RWPE2 (cell line): ENCODE data around the gene NUMB.

ENCODE experiments used
- ATAC-seq: fragments of 200-7000 bp; cut with Tn5 transposase; 3 replicates; pipeline ENCODE4 v1.9.1; 2021; ENCODE audit warnings: low read depth
- DNase-seq: peaks from one replicate; pipeline ENCODE4 v3.0.0-alpha.2; 2020; ENCODE audit warnings: low spot score
- H3K27ac ChIP-seq: fragments of 450-650 bp; 2 replicates; pipeline ENCODE4 v1.5.1; 2017; ENCODE audit warnings: mild to moderate bottlenecking; ENCODE audit not compliant: poor library complexity, severe bottlenecking
- H3K27me3 ChIP-seq: fragments of 250-450 bp; sonication (Bioruptor Pico); 2 replicates; pipeline ENCODE4 v1.5.1; 2021; ENCODE audit warnings: mild to moderate bottlenecking, moderate library complexity; ENCODE audit not compliant: insufficient read depth, poor library complexity, severe bottlenecking
- H3K36me3 ChIP-seq: fragments of 250-450 bp; sonication (Bioruptor Pico); 2 replicates; pipeline ENCODE4 v1.5.1; 2020; ENCODE audit warnings: low read depth, mild to moderate bottlenecking, moderate library complexity
- H3K4me1 ChIP-seq: fragments of 250-450 bp; sonication (Bioruptor Pico); 2 replicates; pipeline ENCODE4 v1.5.1; 2021; ENCODE audit warnings: mild to moderate bottlenecking, moderate library complexity; ENCODE audit not compliant: insufficient read depth, poor library complexity, severe bottlenecking
- H3K4me3 ChIP-seq: fragments of 250-450 bp; sonication (Bioruptor Pico); 2 replicates; pipeline ENCODE4 v1.5.1; 2021; ENCODE audit warnings: mild to moderate bottlenecking, moderate library complexity; ENCODE audit not compliant: severe bottlenecking
- H3K9me3 ChIP-seq: fragments of 250-450 bp; sonication (Bioruptor Pico); 2 replicates; pipeline ENCODE4 v1.5.1; 2021; ENCODE audit warnings: mild to moderate bottlenecking, moderate library complexity; ENCODE audit not compliant: severe bottlenecking
- TF ChIP-seq, protein P1 (sequence below): fragments of 450-650 bp; IDR thresholded peaks from one replicate; pipeline ENCODE4 v1.5.1; 2017; ENCODE audit warnings: mild to moderate bottlenecking, moderate library complexity; ENCODE audit not compliant: poor library complexity, severe bottlenecking

The NUMB gene

DNA sequence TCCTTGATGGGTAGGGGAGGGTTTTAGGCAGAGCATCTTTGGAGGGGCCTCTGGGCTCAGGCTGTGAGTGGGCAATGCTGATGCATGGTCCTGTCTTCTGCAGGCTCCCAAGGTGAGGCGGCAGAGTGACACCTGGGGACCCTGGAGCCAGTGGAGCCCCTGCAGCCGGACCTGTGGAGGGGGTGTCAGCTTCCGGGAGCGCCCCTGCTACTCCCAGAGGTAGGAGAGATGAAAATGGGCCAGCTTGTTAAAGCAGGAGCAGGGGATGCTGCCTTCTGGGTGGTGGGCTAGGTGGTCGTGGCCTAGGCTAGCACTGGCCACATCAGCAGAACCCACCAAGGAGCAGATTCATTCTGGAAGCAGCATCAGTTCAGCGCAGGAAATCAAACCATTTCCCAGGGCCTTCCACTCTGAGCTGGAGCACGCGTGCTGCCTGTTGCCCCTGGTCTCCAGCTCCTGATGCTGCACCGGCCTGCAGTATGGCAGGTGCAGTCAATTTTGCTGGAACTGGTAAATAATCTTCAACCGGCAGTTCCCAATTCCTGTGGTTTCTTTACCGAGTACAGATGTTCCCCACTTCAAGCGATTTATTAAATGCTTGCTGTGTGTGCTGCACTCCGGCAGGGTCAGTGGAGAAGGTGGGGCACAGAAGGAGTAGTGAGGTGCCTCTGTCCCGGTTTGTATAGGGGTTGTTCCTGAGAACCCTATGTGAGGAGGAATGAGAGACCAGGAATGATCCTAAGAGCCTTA lies 213.6 kb downstream of the NUMB start:
- DNase-seq, result peak; percentile 61
- TF ChIP-seq, protein P1, sequence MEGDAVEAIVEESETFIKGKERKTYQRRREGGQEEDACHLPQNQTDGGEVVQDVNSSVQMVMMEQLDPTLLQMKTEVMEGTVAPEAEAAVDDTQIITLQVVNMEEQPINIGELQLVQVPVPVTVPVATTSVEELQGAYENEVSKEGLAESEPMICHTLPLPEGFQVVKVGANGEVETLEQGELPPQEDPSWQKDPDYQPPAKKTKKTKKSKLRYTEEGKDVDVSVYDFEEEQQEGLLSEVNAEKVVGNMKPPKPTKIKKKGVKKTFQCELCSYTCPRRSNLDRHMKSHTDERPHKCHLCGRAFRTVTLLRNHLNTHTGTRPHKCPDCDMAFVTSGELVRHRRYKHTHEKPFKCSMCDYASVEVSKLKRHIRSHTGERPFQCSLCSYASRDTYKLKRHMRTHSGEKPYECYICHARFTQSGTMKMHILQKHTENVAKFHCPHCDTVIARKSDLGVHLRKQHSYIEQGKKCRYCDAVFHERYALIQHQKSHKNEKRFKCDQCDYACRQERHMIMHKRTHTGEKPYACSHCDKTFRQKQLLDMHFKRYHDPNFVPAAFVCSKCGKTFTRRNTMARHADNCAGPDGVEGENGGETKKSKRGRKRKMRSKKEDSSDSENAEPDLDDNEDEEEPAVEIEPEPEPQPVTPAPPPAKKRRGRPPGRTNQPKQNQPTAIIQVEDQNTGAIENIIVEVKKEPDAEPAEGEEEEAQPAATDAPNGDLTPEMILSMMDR, result no peak
- no peak overlapping the region for H3K27ac ChIP-seq
- H3K27me3 ChIP-seq, result peaks cover 8% of the 10 kb centered on the region
- no peaks in the 10 kb centered on the region for H3K9me3 ChIP-seq
- no peaks in the 10 kb centered on the region for H3K36me3 ChIP-seq
- H3K4me3 ChIP-seq, result no peak overlapping the region
- ATAC-seq, result no peak
- peaks cover 6% of the 10 kb centered on the region for H3K4me1 ChIP-seq

DNA sequence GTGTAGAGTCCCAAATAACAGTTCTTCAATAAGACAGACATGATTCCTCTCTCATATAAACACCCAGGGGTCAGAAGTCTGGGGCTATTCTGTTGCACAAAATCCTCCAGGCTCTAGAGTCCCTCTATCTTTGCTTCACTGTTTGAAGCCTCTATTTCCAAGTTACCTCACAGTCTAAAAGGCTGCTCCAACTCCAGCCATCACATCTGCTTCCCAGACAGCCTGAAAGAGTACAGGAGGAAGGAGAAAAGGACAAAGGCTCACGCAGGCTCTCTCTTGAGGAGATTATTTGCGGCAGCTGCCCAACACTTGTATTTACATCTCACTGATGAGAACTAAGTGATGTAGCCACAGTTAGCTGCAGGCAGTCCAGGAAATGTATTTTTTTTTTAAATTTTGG lies 214.6 kb downstream of the NUMB start:
- TF ChIP-seq, protein P1, result no peak
- ATAC-seq, result no peak
- H3K9me3 ChIP-seq, result no peaks in the 10 kb centered on the region
- DNase-seq, result peak; percentile 12
- H3K4me3 ChIP-seq, result no peak overlapping the region
- H3K27me3 ChIP-seq, result peaks cover 17% of the 10 kb centered on the region
- H3K4me1 ChIP-seq, result peaks cover 15% of the 10 kb centered on the region
- no peaks in the 10 kb centered on the region for H3K36me3 ChIP-seq
- no peak overlapping the region for H3K27ac ChIP-seq

DNA sequence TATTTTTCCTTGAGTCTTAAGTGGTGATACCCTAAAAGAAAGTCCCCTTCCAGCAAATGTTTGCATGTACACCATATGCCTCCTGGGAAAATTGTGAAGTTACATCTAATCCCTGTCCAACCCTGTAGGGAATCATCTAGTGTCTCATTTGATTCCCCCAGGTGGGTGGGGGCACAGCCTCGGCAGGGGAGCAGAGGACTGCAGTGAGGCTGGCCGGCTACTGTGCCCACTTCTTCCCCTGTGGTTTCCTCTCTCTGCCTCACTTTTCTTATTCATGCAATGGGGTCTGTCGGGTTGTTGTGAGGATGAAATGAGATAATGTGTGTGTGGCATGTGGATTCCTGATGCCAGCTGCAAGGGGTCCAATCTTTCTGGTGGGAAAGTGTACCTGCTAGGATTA lies 215.0 kb downstream of the NUMB start:
- peaks cover 19% of the 10 kb centered on the region for H3K4me1 ChIP-seq

DNA sequence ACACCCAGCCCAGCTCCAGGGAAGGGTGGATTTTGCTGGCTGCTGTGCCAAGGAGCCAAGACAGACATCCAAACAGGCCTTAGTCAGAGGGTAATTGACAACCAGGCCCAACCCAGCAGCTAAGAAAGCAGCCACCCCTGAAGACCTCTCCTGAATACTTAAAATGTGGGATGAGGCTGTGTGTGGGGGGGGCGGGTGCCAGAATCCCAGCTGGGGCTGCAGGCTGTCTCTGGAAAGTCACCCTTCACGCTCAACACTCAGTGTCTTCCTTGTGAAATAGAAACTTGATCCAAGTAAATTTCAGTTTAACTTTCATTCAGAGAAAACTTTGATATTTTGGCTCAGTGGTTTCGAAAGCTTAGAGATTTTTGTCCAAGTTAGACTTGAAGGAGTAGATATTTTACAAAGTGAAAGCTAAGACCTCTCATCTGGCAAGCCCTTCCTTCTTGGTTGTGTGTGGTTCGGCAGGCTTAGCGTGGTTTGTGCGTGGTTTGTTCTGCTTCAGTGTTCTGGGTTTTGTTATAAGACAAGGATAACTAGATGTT lies 215.9 kb downstream of the NUMB start:
- Histone ChIP-seq H3K27me3 (peaks cover 30% of the 10 kb centered on the region), H3K4me1 (peaks cover 18% of the 10 kb centered on the region), H3K27ac (no peak overlapping the region), H3K9me3 (no peaks in the 10 kb centered on the region), H3K36me3 (no peaks in the 10 kb centered on the region), H3K4me3 (no peak overlapping the region)
- TF ChIP-seq, protein P1, result no peak
- ATAC-seq (no peak), DNase-seq (no peak)

More for the DNA sequence above, 215.0 kb downstream of the NUMB start:
- TF ChIP-seq, protein P1, result no peak
- peaks cover 21% of the 10 kb centered on the region for H3K27me3 ChIP-seq
- DNase-seq (peak; percentile 46), ATAC-seq (no peak)
- H3K9me3 ChIP-seq, result no peaks in the 10 kb centered on the region
- H3K36me3 ChIP-seq, result no peaks in the 10 kb centered on the region
- no peak overlapping the region for H3K27ac ChIP-seq
- no peak overlapping the region for H3K4me3 ChIP-seq
